Prostate gland (tissue), 2 donors: ENCODE results near the gene CA12. TPM values are rescaled to one million over a fixed set of nuclear protein-coding genes. Genes with fewer than 3 reads are reported as not detected.

Source experiments
- DNase-seq: peaks from one replicate; pipeline ENCODE4 v3.0.0-alpha.2; 2019; ENCODE audit warnings: low spot score
- H3K27ac ChIP-seq, 2 donors: fragments of 200-600 bp; sonication (generic); 2 replicates each; pipeline ENCODE4 v1.5.1; 2017 to 2019
- H3K27me3 ChIP-seq: fragments of 200-600 bp; sonication (generic); replicated peaks from 2 replicates; pipeline ENCODE4 v1.5.1; 2019; ENCODE audit not compliant: insufficient read depth
- H3K36me3 ChIP-seq, 2 donors: fragments of 200-600 bp; sonication (generic); 1 replicate in 1 of 2; 2 replicates in 1 of 2; pipeline versions ENCODE4 v1.5.1 to v1.8.1; 2017 to 2019
- H3K4me1 ChIP-seq: fragments of 200-600 bp; sonication (generic); replicated peaks from 2 replicates; pipeline ENCODE4 v1.5.1; 2019
- H3K4me3 ChIP-seq, 2 donors: fragments of 200-600 bp; sonication (generic); 2 replicates each; pipeline ENCODE4 v1.5.1; 2017 to 2019
- H3K9me3 ChIP-seq: fragments of 200-600 bp; sonication (generic); 2 replicates; pipeline ENCODE4 v1.5.1; 2017
- POLR2A ChIP-seq: fragments of 450-650 bp; IDR thresholded peaks from one replicate; pipeline ENCODE4 v1.6.1; 2016; ENCODE audit warnings: antibody characterized with exemption, mild to moderate bottlenecking
- POLR2AphosphoS5 ChIP-seq: sonication (generic); formaldehyde crosslinking; IDR thresholded peaks from one replicate; pipeline ENCODE4 v1.6.1; 2017; ENCODE audit warnings: antibody characterized with exemption
- WGBS: methylation state at CpG from one replicate; pipeline ENCODE4 v1.1.5; 2018; 5-methylcytosine and 5-hydroxymethylcytosine counted together
- intact Hi-C: fragments of 100-400 bp; cut with DNase I; formaldehyde crosslinking; loops from one replicate; pipeline ENCODE4 v1.14.2; 2022
- total RNA-seq, 2 donors: library from RNA; depleted of rRNA; stranded (reverse); fragments of >200 nt; gene quantifications; one replicate each; pipeline ENCODE4 v1.1.0, GENCODE V29; 2016
- TF ChIP-seq, protein P1 (sequence below), 4 experiments: fragments of 200-600 bp in 2 of 4; fragments of 450-650 bp in 2 of 4; sonication (generic) in 2 of 4; IDR thresholded peaks; 1 replicate in 3 of 4; 2 replicates in 1 of 4; pipeline ENCODE4 v1.5.1; 2016 to 2019; ENCODE audit warnings: antibody characterized with exemption in 4 of 4, mild to moderate bottlenecking in 2 of 4, moderate library complexity in 2 of 4

CA12 gene
- total RNA-seq, 2 donors from 2014 or later, result 3.0 to 9.5 TPM

DNA sequence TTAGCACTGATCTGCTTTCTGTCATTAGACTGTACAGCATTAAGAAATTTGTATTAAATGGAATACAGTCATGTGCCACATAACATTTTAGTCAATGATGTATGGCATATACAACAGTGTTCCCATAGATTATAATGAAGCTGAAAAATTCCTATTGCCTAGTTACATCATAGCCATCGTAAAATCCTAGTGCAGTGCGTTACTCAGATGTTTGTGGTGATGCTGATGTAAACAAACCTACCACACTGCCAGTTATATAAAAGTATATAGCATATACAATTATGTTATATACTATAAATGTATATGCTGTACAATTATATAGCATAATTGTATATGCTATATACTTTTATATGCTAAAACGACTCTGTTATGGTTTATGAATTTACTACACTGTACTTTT is 62.6 kb downstream of the CA12 start:
- no peaks in the 10 kb centered on the region for H3K9me3 ChIP-seq
- no peak for DNase-seq
- TF ChIP-seq, protein P1, sequence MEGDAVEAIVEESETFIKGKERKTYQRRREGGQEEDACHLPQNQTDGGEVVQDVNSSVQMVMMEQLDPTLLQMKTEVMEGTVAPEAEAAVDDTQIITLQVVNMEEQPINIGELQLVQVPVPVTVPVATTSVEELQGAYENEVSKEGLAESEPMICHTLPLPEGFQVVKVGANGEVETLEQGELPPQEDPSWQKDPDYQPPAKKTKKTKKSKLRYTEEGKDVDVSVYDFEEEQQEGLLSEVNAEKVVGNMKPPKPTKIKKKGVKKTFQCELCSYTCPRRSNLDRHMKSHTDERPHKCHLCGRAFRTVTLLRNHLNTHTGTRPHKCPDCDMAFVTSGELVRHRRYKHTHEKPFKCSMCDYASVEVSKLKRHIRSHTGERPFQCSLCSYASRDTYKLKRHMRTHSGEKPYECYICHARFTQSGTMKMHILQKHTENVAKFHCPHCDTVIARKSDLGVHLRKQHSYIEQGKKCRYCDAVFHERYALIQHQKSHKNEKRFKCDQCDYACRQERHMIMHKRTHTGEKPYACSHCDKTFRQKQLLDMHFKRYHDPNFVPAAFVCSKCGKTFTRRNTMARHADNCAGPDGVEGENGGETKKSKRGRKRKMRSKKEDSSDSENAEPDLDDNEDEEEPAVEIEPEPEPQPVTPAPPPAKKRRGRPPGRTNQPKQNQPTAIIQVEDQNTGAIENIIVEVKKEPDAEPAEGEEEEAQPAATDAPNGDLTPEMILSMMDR (IDR thresholded peaks at IDR 0.05), result no peak
- TF ChIP-seq POLR2A (no peak), POLR2AphosphoS5 (no peak)
- no peaks in the 10 kb centered on the region for H3K36me3 ChIP-seq
- H3K4me3 ChIP-seq, result no peak overlapping the region
- H3K27me3 ChIP-seq, result no peaks in the 10 kb centered on the region
- no peak overlapping the region for H3K27ac ChIP-seq
- intact Hi-C loops, result no loop called here
- WGBS, result 81% methylated on average over 3 of the region's 3 CpGs
- no peaks in the 10 kb centered on the region for H3K4me1 ChIP-seq

DNA sequence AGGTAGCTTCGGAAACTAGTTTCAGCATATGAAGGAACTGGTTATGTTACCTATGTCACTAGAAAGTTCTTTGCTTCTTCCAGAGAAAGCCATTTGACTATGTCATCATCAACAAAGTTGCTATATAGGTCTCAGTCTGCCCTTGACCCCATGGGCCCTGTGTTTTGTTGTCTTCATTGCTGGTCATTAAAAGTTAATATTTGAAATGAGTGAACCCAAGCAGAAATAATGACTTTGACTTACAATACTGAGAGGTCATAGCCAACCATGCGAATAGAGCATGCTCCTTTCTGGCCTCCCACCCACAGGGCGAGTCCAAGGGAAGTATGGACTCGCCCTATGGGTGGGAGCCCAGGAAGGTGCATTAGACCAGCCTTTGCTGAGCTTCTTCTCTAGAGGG is 63.3 kb downstream of the CA12 start:
- Histone ChIP-seq H3K9me3 (no peaks in the 10 kb centered on the region), H3K4me3 (no peak overlapping the region), H3K27me3 (no peaks in the 10 kb centered on the region), H3K27ac (no peak overlapping the region), H3K36me3 (no peaks in the 10 kb centered on the region), H3K4me1 (no peaks in the 10 kb centered on the region)
- intact Hi-C loops, result no loop called here
- WGBS, result 78% methylated on average over 4 of the region's 4 CpGs
- TF ChIP-seq POLR2AphosphoS5 (no peak), POLR2A (no peak)
- TF ChIP-seq, protein P1 (IDR thresholded peaks at IDR 0.05), result no peak
- DNase-seq, result no peak

DNA sequence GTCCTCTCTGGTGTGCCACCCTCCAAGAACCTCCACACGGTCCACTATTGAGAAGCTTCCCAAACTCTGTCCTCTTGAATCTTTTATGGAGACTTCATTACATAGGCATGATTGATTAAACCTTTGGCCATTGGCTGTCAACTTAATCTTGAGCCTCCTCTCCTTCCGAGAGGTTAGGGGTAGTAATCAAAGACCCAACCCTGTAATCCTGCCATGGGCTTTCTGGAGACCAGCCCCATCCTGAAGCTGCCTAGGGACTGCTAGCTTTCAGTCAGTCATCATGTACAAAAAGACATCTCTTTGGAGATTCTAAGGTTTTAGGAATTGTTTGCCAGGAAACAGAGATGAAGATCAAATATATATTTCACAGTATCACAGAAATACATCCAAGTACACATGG is 67.2 kb downstream of the CA12 start:
- Histone ChIP-seq H3K36me3 (no peaks in the 10 kb centered on the region), H3K9me3 (no peaks in the 10 kb centered on the region), H3K27ac (no peak overlapping the region), H3K4me3 (no peak overlapping the region), H3K4me1 (no peaks in the 10 kb centered on the region), H3K27me3 (no peaks in the 10 kb centered on the region)
- TF ChIP-seq, protein P1 (IDR thresholded peaks at IDR 0.05), result no peak
- no peak for TF ChIP-seq POLR2AphosphoS5
- no peak for TF ChIP-seq POLR2A
- WGBS, result 72% methylated on average over 2 of the region's 2 CpGs
- intact Hi-C loops, result no loop called here
- no peak for DNase-seq

DNA sequence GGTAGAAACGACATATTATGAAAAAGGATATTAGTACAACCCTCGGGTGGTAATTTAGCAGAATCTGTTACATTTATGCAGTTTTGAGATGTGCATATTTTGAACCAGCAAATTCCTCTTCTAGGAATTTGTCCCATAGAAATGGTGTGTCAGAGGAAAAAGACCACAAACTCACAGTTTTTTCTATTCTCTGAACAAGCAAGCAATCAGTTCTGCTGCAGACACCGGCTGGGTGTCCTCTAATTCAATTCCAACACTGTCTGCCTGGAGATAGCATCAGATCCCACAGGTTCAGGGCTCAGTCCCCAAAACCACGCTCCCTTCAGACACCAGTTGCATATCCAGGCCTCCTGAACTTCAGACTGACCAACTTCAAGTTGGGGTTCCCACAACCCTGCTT is 67.8 kb downstream of the CA12 start:
- no peak for TF ChIP-seq POLR2A
- no peak for TF ChIP-seq POLR2AphosphoS5
- TF ChIP-seq, protein P1 (IDR thresholded peaks at IDR 0.05), result no peak
- no peaks in the 10 kb centered on the region for H3K27me3 ChIP-seq
- DNase-seq, result no peak

DNA sequence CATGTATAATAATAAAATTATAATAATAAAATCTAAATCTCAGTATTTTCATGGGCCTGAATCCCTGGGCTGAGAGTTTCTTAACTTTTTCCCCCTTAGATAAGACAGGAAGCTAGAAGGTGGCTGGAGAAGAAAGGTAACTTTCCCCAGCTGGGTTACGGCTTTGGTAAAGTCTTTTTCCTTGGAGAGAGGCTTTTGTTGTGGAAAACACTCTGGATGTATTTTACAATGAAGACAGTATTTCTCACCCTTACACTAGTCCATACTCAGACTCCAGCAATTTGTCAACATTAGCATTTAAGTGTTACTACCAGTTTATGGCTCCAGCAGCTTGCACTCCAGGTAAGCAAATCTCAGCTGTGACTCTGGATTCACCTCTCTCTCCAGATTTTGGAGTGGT is 69.4 kb downstream of the CA12 start:
- H3K4me1 ChIP-seq, result no peaks in the 10 kb centered on the region
- H3K4me3 ChIP-seq, result no peak overlapping the region
- 100% methylated on average over 1 of the region's 1 CpG for WGBS
- H3K9me3 ChIP-seq, result no peaks in the 10 kb centered on the region
- no peaks in the 10 kb centered on the region for H3K36me3 ChIP-seq
- H3K27me3 ChIP-seq, result no peaks in the 10 kb centered on the region
- no peak for TF ChIP-seq POLR2AphosphoS5
- TF ChIP-seq, protein P1 (IDR thresholded peaks at IDR 0.05), result no peak
- TF ChIP-seq POLR2A, result no peak
- H3K27ac ChIP-seq, result no peak overlapping the region
- intact Hi-C loops, result no loop called here
- DNase-seq, result no peak

More for the DNA sequence above, 67.8 kb downstream of the CA12 start:
- Histone ChIP-seq H3K9me3 (no peaks in the 10 kb centered on the region), H3K4me1 (no peaks in the 10 kb centered on the region), H3K4me3 (no peak overlapping the region), H3K36me3 (no peaks in the 10 kb centered on the region), H3K27ac (no peak overlapping the region)
- intact Hi-C loops, result no loop called here
- 82% methylated on average over 4 of the region's 4 CpGs for WGBS
